ENCODE data around the gene C8A. TPM values are rescaled to one million over a fixed set of nuclear protein-coding genes. Genes with fewer than 3 reads are reported as not detected.

Gene C8A
- total RNA-seq, 1 donor from 2014 or later, result not detected

DNA sequence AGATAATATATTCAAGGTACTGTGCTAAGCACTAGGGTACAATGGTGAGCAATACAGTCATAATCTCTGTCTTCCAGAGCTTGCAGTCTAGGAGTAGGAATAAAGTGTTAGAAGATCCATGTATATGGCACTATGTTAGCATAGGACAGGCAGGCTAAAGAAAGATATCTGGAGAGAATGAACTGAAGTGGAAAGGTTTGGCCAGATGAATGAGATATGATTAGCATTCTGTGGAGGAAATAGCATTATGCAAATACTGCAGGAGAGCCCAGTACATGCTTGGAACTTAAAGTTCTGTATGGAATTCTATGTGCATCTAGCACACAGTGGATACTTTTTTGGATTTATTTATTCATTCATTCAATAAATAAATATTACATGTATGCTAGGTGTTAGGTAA is 4.7 kb downstream of the C8A start:
- Histone ChIP-seq H3K9me3 (replicated peaks) (no peaks in the 10 kb centered on the region), H3K27ac (replicated peaks) (no peak overlapping the region), H3K36me3 (no peaks in the 10 kb centered on the region), H3K4me3 (no peak overlapping the region), H3K4me1 (no peaks in the 10 kb centered on the region), H3K27me3 (ENCODE audit: low read depth) (no peaks in the 10 kb centered on the region)
- DNase-seq, result no peak
- intact Hi-C loops (cut with micrococcal nuclease), result no loop called here
- no peak for TF ChIP-seq CTCF (IDR thresholded peaks at IDR 0.05; ENCODE audit: borderline replicate concordance)

GRCh38 chr1:56863265-56863992 is 8.8 kb downstream of the C8A start:
- intact Hi-C loops (cut with micrococcal nuclease), result no loop called here
- no peaks in the 10 kb centered on the region for H3K4me1 ChIP-seq
- H3K36me3 ChIP-seq, result no peaks in the 10 kb centered on the region
- TF ChIP-seq CTCF (IDR thresholded peaks at IDR 0.05; ENCODE audit: borderline replicate concordance), result no peak
- H3K27ac ChIP-seq (replicated peaks), result no peak overlapping the region
- no peak overlapping the region for H3K4me3 ChIP-seq
- H3K9me3 ChIP-seq (replicated peaks), result no peaks in the 10 kb centered on the region
- no peak for DNase-seq
- peaks cover 14% of the 10 kb centered on the region for H3K27me3 ChIP-seq (ENCODE audit: low read depth)

DNA sequence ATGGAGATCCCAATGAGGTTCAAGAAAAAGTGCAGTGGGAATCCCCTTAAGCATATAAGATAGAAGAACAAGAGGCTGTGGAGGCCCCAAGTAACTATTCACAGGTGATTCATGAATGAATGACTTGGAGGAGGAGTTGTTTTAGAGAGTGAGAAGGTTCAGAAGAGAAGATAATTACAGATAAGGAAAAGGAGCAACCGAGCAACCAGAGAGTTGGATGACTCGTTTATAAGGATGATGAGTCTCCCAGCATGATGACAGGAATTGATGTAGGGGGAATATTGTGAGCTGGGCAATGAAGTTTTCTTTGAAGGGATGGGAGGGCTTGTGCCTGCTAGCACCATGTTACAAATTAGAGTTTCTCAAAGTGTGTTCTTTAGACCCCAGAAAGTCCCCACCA is 9.8 kb downstream of the C8A start:
- H3K27me3 ChIP-seq (ENCODE audit: low read depth), result peaks cover 23% of the 10 kb centered on the region
- no peak for TF ChIP-seq CTCF (IDR thresholded peaks at IDR 0.05; ENCODE audit: borderline replicate concordance)
- intact Hi-C loops (cut with micrococcal nuclease), result no loop called here
- H3K4me1 ChIP-seq, result no peaks in the 10 kb centered on the region
- H3K36me3 ChIP-seq, result no peaks in the 10 kb centered on the region
- no peak overlapping the region for H3K4me3 ChIP-seq
- no peaks in the 10 kb centered on the region for H3K9me3 ChIP-seq (replicated peaks)
- H3K27ac ChIP-seq (replicated peaks), result no peak overlapping the region
- DNase-seq, result no peak

- TF ChIP-seq CTCF (IDR thresholded peaks at IDR 0.05; ENCODE audit: borderline replicate concordance), result no peak
- H3K9me3 ChIP-seq (replicated peaks), result no peaks in the 10 kb centered on the region
- peaks cover 34% of the 10 kb centered on the region for H3K27me3 ChIP-seq (ENCODE audit: low read depth)
- H3K36me3 ChIP-seq, result no peaks in the 10 kb centered on the region
- H3K4me3 ChIP-seq, result no peak overlapping the region
- no peak overlapping the region for H3K27ac ChIP-seq (replicated peaks)
- no peak for DNase-seq
- intact Hi-C loops (cut with micrococcal nuclease), result no loop called here
- H3K4me1 ChIP-seq, result no peaks in the 10 kb centered on the region
These were observed 12.1 kb downstream of the C8A start for GRCh38 chr1:56866656-56867055.

- no peaks in the 10 kb centered on the region for H3K36me3 ChIP-seq
- no peaks in the 10 kb centered on the region for H3K4me1 ChIP-seq
- H3K4me3 ChIP-seq, result no peak overlapping the region
- H3K9me3 ChIP-seq (replicated peaks), result no peaks in the 10 kb centered on the region
- no peak for DNase-seq
- intact Hi-C loops (cut with micrococcal nuclease), result no loop called here
- peaks cover 34% of the 10 kb centered on the region for H3K27me3 ChIP-seq (ENCODE audit: low read depth)
- TF ChIP-seq CTCF (IDR thresholded peaks at IDR 0.05; ENCODE audit: borderline replicate concordance), result no peak
- H3K27ac ChIP-seq (replicated peaks), result no peak overlapping the region
These were observed 12.9 kb downstream of the C8A start for GRCh38 chr1:56867491-56867890.

Data from left ventricle myocardium inferior (tissue), 1 donor.